ENCODE measurements around the gene PHYHIPL.

Gene PHYHIPL

DNA sequence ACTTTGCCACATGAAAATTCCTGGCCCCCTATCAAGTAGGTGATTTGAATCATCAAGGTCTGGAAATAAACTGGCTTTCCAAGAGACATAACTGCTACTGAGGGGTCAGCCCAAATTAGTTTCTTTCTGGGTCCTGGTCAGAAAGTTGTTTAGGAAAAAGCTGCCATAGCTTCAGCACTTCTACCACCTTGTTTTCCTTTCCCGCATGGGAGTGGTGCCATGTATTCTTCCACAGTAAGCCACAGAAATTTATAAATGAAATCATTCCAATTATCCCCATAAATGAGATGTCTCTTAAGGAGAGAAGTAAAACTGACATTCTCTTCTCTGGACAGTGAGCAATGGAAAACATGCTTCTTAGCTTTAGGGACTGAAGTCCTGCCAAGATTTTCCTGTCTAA is 80.8 kb downstream of the PHYHIPL start:
- TF ChIP-seq GATA2 (IDR thresholded peaks at IDR 0.05; ENCODE audit: low read depth, low read length) (no peak), GATA3 (IDR thresholded peaks at IDR 0.05; ENCODE audit: low read depth, low read length) (no peak)

DNA sequence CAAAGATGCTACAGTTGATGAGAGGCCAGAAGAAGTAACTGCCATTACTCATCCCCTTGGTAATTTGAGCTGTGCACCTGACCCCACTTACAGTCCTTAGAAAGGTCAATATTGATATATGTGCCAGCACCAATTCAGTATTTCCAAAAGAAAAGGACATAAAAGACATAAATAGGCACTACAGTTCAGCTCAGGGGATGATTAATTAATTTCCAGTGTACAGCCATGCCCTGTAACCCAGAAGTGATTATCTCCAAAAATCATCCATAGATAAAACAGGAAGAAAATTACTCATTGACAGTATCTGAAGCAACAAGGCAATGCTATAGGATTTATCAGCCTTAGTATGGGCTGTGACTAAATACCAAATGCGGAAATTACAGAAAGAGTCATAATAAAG is 82.4 kb downstream of the PHYHIPL start:
- TF ChIP-seq GATA3 (IDR thresholded peaks at IDR 0.05; ENCODE audit: low read depth, low read length), result no peak
- TF ChIP-seq GATA2 (IDR thresholded peaks at IDR 0.05; ENCODE audit: low read depth, low read length), result no peak

GRCh38 chr10:59265141-59265540 is 88.7 kb downstream of the PHYHIPL start:
- TF ChIP-seq GATA3 (IDR thresholded peaks at IDR 0.05; ENCODE audit: low read depth, low read length) (no peak), GATA2 (IDR thresholded peaks at IDR 0.05; ENCODE audit: low read depth, low read length) (no peak)

DNA sequence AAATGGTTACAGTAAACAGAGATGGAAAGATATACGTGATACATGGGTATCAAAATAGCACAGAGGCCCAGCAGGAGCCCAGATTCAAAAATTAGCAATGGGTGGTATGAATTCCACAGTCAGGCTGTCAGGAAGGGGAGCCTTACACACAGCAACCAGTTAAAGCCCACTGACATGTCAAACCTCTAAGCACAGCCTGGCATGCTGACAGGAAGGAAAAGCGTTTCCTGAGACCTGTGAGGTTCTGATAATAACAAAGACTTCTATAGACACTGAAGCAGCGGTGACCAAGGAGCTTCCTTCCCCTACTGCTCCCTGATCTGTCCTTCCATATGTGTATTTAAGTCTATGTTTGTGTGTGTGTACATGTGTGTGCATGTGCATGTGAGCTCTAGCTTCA is 89.9 kb downstream of the PHYHIPL start:
- TF ChIP-seq GATA2 (IDR thresholded peaks at IDR 0.05; ENCODE audit: low read depth, low read length) (no peak), GATA3 (IDR thresholded peaks at IDR 0.05; ENCODE audit: low read depth, low read length) (no peak)

DNA sequence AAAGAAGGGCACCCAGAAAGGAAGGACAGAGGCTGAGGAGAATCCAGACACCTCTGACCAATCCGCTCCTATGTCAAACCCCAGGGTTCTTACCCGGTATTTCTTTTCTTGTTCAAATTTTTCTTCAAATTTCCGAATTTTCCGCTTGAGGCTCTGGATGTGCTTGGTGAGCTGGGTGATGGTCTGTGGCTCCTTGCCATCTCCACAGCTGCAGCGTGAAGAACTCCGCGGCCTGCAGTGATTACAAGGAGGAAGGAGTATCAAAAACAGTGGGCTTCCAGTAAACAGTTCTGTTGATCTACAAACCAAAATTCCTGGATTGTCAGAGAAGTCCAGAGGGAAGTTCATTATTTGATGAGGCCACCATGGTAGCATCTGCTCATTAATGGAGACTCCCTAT is 92.0 kb downstream of the PHYHIPL start:
- TF ChIP-seq GATA3 (IDR thresholded peaks at IDR 0.05; ENCODE audit: low read depth, low read length) (no peak), GATA2 (IDR thresholded peaks at IDR 0.05; ENCODE audit: low read depth, low read length) (no peak)

DNA sequence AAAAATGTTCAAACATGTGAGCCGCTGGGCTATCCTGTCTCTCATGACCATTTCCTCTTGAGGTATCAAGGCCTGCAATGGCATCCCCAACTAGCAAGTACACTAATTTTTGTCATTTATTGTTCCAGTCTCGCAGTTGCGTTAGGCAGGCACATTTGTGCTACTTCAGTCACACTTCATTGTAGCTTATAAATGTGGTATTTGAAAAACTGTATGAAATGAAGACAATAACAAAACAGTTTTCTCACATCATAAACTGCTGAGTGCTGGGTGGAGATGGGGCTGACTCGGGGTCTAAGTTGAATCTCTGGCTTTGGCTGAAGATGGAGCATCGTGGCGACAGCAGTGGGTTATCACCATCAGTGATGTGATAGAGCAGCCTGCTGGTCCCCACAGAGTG is 93.2 kb downstream of the PHYHIPL start:
- no peak for TF ChIP-seq GATA3 (IDR thresholded peaks at IDR 0.05; ENCODE audit: low read depth, low read length)
- TF ChIP-seq GATA2 (IDR thresholded peaks at IDR 0.05; ENCODE audit: low read depth, low read length), result no peak

DNA sequence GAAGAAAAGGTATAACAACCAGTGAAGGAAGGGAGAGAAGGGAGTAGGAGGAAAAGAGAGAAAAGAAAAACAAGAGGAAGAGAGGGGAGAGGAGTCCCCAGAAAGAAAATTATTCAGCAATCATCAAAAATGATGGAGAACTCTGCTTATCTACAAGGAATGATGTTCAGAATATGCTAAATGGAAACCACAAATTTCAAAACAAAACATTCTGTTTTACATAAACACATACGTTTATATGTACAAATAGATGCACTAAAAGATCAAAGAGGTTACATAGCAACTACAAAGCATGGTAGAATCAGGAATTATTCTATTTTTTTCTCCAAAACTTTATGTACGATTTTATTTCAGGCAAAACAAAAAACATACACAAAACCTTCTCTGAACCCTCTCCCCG is 94.0 kb downstream of the PHYHIPL start:
- TF ChIP-seq GATA3 (IDR thresholded peaks at IDR 0.05; ENCODE audit: low read depth, low read length) (no peak), GATA2 (IDR thresholded peaks at IDR 0.05; ENCODE audit: low read depth, low read length) (no peak)

- TF ChIP-seq GATA2 (IDR thresholded peaks at IDR 0.05; ENCODE audit: low read depth, low read length) (no peak), GATA3 (IDR thresholded peaks at IDR 0.05; ENCODE audit: low read depth, low read length) (no peak)
Observed at GRCh38 chr10:59271160-59271559, 94.7 kb downstream of the PHYHIPL start.

GRCh38 chr10:59272061-59272460 is 95.6 kb downstream of the PHYHIPL start:
- no peak for TF ChIP-seq GATA2 (IDR thresholded peaks at IDR 0.05; ENCODE audit: low read depth, low read length)
- no peak for TF ChIP-seq GATA3 (IDR thresholded peaks at IDR 0.05; ENCODE audit: low read depth, low read length)

GRCh38 chr10:59273445-59273844 is 97.0 kb downstream of the PHYHIPL start:
- TF ChIP-seq GATA2 (IDR thresholded peaks at IDR 0.05; ENCODE audit: low read depth, low read length), result no peak
- TF ChIP-seq GATA3 (IDR thresholded peaks at IDR 0.05; ENCODE audit: low read depth, low read length), result no peak

DNA sequence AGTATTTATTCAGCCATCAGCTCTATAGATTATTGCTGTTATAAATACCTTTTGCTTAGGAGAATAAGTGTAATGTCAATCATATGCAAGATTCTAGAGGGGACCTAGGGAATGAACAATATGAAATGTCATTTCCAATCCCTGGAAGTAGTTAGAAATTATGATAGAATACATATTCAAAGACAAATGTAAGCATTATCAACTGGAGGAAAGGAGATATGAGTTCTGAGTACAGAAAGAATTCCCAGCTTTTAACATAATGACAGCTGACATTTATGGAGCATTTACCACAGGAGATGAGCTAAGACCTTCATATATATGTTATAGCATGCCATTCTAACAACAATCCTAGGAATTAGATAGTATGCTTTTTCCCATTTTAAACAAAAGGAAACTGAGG is 99.7 kb downstream of the PHYHIPL start:
- TF ChIP-seq GATA2 (IDR thresholded peaks at IDR 0.05; ENCODE audit: low read depth, low read length) (no peak), GATA3 (IDR thresholded peaks at IDR 0.05; ENCODE audit: low read depth, low read length) (no peak)

GRCh38 chr10:59276919-59277318 is 100.5 kb downstream of the PHYHIPL start:
- TF ChIP-seq GATA3 (IDR thresholded peaks at IDR 0.05; ENCODE audit: low read depth, low read length) (no peak), GATA2 (IDR thresholded peaks at IDR 0.05; ENCODE audit: low read depth, low read length) (no peak)

DNA sequence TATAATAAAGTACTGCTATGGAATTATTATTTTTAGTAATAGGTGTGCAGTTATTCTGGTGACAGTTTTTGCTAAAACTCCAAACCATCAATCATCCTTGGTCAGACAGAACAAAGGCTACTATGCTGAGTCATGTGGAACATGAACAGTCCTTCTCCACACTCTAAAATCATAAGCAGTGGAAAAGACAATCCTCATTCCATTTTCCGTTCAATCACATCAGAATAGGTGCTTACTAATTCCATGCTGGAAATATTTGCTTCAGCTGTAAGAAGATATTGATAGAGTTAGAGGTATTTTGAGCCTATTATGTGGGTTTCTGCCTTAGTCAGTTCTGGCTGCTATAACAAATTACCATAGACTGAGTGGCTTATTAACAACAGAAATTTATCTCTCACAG is 103.0 kb downstream of the PHYHIPL start:
- TF ChIP-seq GATA2 (IDR thresholded peaks at IDR 0.05; ENCODE audit: low read depth, low read length) (no peak), GATA3 (IDR thresholded peaks at IDR 0.05; ENCODE audit: low read depth, low read length) (no peak)

GRCh38 chr10:59279991-59280505 is 103.6 kb downstream of the PHYHIPL start:
- TF ChIP-seq GATA3 (IDR thresholded peaks at IDR 0.05; ENCODE audit: low read depth, low read length), result no peak
- TF ChIP-seq GATA2 (IDR thresholded peaks at IDR 0.05; ENCODE audit: low read depth, low read length), result no peak

- no peak for TF ChIP-seq GATA2 (IDR thresholded peaks at IDR 0.05; ENCODE audit: low read depth, low read length)
- TF ChIP-seq GATA3 (IDR thresholded peaks at IDR 0.05; ENCODE audit: low read depth, low read length), result no peak
Observed at GRCh38 chr10:59281861-59282260, 105.4 kb downstream of the PHYHIPL start.

GRCh38 chr10:59283456-59284091 is 107.1 kb downstream of the PHYHIPL start:
- TF ChIP-seq GATA2 (IDR thresholded peaks at IDR 0.05; ENCODE audit: low read depth, low read length) (peak; percentile 62; the same call in 1 of the 2 replicates), GATA3 (IDR thresholded peaks at IDR 0.05; ENCODE audit: low read depth, low read length) (no peak)
